GM21423 (cell line): ENCODE results near the gene CHI3L2.

ENCODE experiments used
- ATAC-seq: cut with Tn5 transposase; IDR thresholded peaks from one replicate; pipeline ENCODE4 v1.9.1; 2021; ENCODE audit warnings: mild to moderate bottlenecking, moderate library complexity; ENCODE audit not compliant: unreplicated experiment

The CHI3L2 gene

GRCh38 chr1:111290104-111290503 is 62.6 kb downstream of the CHI3L2 start:
- no peak for ATAC-seq

- ATAC-seq, result no peak
Observed at GRCh38 chr1:111290630-111291029, 63.1 kb downstream of the CHI3L2 start, which contains the start of gene CHIA. CHIA (plus strand) TSS chr1:111290851; CDS start chr1:111310468, 19,617 bp downstream.
